OCI-LY7 (cell line): ENCODE results near the gene CENPP. TPM values are rescaled to one million over a fixed set of nuclear protein-coding genes. Genes with fewer than 3 reads are reported as not detected.

Experiments used
- BruUV-seq: library from RNA; stranded (reverse); fragments of 400-500 nt; replicated peaks from 2 replicates; lab custom pipeline; 2021; lab: Mats Ljungman, UMichigan
- CTCF ChIA-PET: fragments of 300-600 bp; sonication (Branson Sonifier 250); formaldehyde crosslinking; loops from one replicate; lab custom pipeline; 2022; ENCODE audit warnings: antibody characterized with exemption; ENCODE audit not compliant: unreplicated experiment; lab: Charles Lee
- POLR2A ChIA-PET: fragments of 300-600 bp; sonication (Branson Sonifier 250); formaldehyde crosslinking; loops from one replicate; lab custom pipeline; 2022; ENCODE audit warnings: antibody characterized with exemption; lab: Charles Lee
- DNase-seq: peaks from one replicate; pipeline ENCODE4 v3.0.0-alpha.2; 2015; ENCODE audit warnings: low spot score
- H2AFZ ChIP-seq: fragments of 200-600 bp; sonication (generic), shearing (Covaris generic); 2 replicates; pipeline ENCODE4 v1.6.1; 2014; ENCODE audit warnings: mild to moderate bottlenecking, antibody characterized with exemption, low read length, moderate library complexity
- H3K27ac ChIP-seq: fragments of 200-600 bp; sonication (generic); 2 replicates; pipeline ENCODE4 v1.5.1; 2014; ENCODE audit warnings: mixed run types, low read depth, mild to moderate bottlenecking, moderate library complexity, low read length, inconsistent platforms; ENCODE audit not compliant: poor library complexity, severe bottlenecking
- H3K36me3 ChIP-seq: fragments of 200-600 bp; sonication (generic); 2 replicates; pipeline ENCODE4 v1.6.1; 2014; ENCODE audit warnings: mild to moderate bottlenecking, antibody characterized with exemption, low read length, moderate library complexity, mixed read lengths; ENCODE audit not compliant: insufficient read depth
- H3K4me1 ChIP-seq: fragments of 200-600 bp; sonication (generic); 2 replicates; pipeline ENCODE4 v1.5.1; 2014; ENCODE audit warnings: mild to moderate bottlenecking, low read length; ENCODE audit not compliant: insufficient read depth, poor library complexity, severe bottlenecking
- H3K4me2 ChIP-seq: fragments of 200-600 bp; sonication (generic); 2 replicates; pipeline ENCODE4 v1.6.1; 2014; ENCODE audit warnings: mild to moderate bottlenecking, low read length
- H3K4me3 ChIP-seq: fragments of 200-600 bp; sonication (generic); 2 replicates; pipeline ENCODE4 v1.5.1; 2014; ENCODE audit warnings: mild to moderate bottlenecking, low read depth, low read length; ENCODE audit not compliant: poor library complexity, severe bottlenecking
- H3K79me2 ChIP-seq: fragments of 200-600 bp; sonication (generic); 2 replicates; pipeline ENCODE4 v1.6.1; 2016; ENCODE audit warnings: low read depth, mild to moderate bottlenecking, low read length, moderate library complexity, mixed read lengths; ENCODE audit not compliant: insufficient read depth
- H3K9me2 ChIP-seq: fragments of 200-600 bp; sonication (generic); 2 replicates; pipeline ENCODE4 v1.6.1; 2016; ENCODE audit warnings: mild to moderate bottlenecking, low read length, mixed read lengths; ENCODE audit not compliant: insufficient read depth
- H3K9me3 ChIP-seq: fragments of 200-600 bp; sonication (generic); 2 replicates; pipeline ENCODE4 v1.6.1; 2014; ENCODE audit warnings: mild to moderate bottlenecking, mixed run types, low read length, mixed read lengths
- H4K20me1 ChIP-seq: fragments of 200-600 bp; sonication (generic); 2 replicates; pipeline ENCODE4 v1.6.1; 2014; ENCODE audit warnings: mild to moderate bottlenecking, antibody characterized with exemption, low read length, moderate library complexity, mixed read lengths; ENCODE audit not compliant: insufficient read depth
- EZH2phosphoT487 ChIP-seq: fragments of 200-600 bp; sonication (generic); IDR thresholded peaks from 2 replicates; pipeline ENCODE4 v1.6.1; 2018; ENCODE audit warnings: low read depth, borderline replicate concordance, mild to moderate bottlenecking, mixed run types, antibody characterized with exemption, low read length, moderate library complexity, mixed read lengths
- intact Hi-C: fragments of 100-400 bp; cut with micrococcal nuclease; formaldehyde crosslinking; loops from one replicate; pipeline ENCODE4 v1.10.0; 2022; ENCODE audit not compliant: unreplicated experiment
- total RNA-seq, 2 experiments: library from RNA; depleted of rRNA in 1 of 2; stranded (reverse); fragments of >200 nt in 1 of 2; shearing (Covaris generic) in 1 of 2; gene quantifications; 2 replicates each; pipeline ENCODE4 v1.2.3, GENCODE V29; 2014 to 2022
- TF ChIP-seq, protein P1 (sequence below): fragments of 200-600 bp; sonication (generic); conservative IDR thresholded peaks from 2 replicates; pipeline ENCODE4 v1.5.1; 2014; ENCODE audit warnings: mild to moderate bottlenecking, antibody characterized with exemption, low read length, moderate library complexity, mixed read lengths

Gene CENPP
- total RNA-seq, 2 experiments from 2014 or later = 25.4 to 30.9 TPM

- no peak for DNase-seq
- peaks cover 76% of the 10 kb centered on the region for H3K4me1 ChIP-seq
- POLR2A ChIA-PET = interaction anchor here (0.5 to 2.4 kb wide), 3 partner anchors 14 to 248 kb away, joined by 3 to 6 read pairs (median 4); partner anchors contain the start of gene CENPP
Observed at GRCh38 chr9:92295240-92295790, 30.4 kb upstream of the CENPP start.

GRCh38 chr9:92295827-92296258 is 29.9 kb upstream of the CENPP start:
- Histone ChIP-seq H3K4me1 (peaks cover 74% of the 10 kb centered on the region), H3K4me3 (no peak overlapping the region), H3K27ac (peak overlapping the region; percentile 92), H3K4me2 (peak overlapping the region; percentile 92), H3K79me2 (peaks cover 73% of the 10 kb centered on the region), H4K20me1 (peaks cover 19% of the 10 kb centered on the region; the same call in 1 of the 2 replicates), H2AFZ (no peak overlapping the region), H3K9me2 (no peaks in the 10 kb centered on the region), H3K9me3 (no peaks in the 10 kb centered on the region), H3K36me3 (peaks cover 68% of the 10 kb centered on the region)
- intact Hi-C loops = no loop called here
- BruUV-seq = no TSS peak
- TF ChIP-seq, protein P1, sequence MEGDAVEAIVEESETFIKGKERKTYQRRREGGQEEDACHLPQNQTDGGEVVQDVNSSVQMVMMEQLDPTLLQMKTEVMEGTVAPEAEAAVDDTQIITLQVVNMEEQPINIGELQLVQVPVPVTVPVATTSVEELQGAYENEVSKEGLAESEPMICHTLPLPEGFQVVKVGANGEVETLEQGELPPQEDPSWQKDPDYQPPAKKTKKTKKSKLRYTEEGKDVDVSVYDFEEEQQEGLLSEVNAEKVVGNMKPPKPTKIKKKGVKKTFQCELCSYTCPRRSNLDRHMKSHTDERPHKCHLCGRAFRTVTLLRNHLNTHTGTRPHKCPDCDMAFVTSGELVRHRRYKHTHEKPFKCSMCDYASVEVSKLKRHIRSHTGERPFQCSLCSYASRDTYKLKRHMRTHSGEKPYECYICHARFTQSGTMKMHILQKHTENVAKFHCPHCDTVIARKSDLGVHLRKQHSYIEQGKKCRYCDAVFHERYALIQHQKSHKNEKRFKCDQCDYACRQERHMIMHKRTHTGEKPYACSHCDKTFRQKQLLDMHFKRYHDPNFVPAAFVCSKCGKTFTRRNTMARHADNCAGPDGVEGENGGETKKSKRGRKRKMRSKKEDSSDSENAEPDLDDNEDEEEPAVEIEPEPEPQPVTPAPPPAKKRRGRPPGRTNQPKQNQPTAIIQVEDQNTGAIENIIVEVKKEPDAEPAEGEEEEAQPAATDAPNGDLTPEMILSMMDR = no peak
- no peak for TF ChIP-seq EZH2phosphoT487
- peak; percentile 74 for DNase-seq
- POLR2A ChIA-PET = interaction anchor here (1.5 to 2.4 kb wide), 2 partner anchors 14 to 31 kb away, joined by 4 to 6 read pairs; partner anchors contain the start of gene CENPP
- CTCF ChIA-PET = no interaction called here

More at GRCh38 chr9:92295240-92295790, 30.4 kb upstream of the CENPP start:
- BruUV-seq = no TSS peak
- Histone ChIP-seq H3K4me3 (peak overlapping the region; percentile 91), H3K36me3 (peaks cover 68% of the 10 kb centered on the region), H3K9me3 (no peaks in the 10 kb centered on the region), H3K4me2 (peak overlapping the region; percentile 92), H2AFZ (no peak overlapping the region), H4K20me1 (peaks cover 24% of the 10 kb centered on the region; the same call in 1 of the 2 replicates), H3K79me2 (peaks cover 78% of the 10 kb centered on the region), H3K27ac (peak overlapping the region; percentile 92), H3K9me2 (no peaks in the 10 kb centered on the region)
- CTCF ChIA-PET = no interaction called here
- no peak for TF ChIP-seq EZH2phosphoT487
- intact Hi-C loops = no loop called here

DNA sequence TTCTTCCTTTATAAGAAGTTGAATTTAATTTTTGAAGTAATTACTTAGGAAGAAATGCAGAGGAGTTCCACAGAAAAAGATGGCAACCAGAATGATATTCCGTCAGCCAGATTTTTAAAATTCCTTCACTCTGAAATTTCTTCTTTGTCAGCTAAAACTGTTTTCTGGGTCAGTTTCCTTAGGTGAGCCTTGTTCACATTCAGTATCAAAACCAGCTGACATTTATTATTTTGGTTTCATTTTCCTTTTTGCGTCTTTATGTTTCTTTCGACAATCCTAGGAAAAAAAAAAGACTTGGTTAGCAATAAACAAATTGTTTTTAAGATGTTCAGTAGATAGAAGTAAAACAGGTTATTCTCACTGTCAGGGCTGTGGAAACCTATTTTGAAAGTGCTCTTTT is 28.1 kb upstream of the CENPP start:
- Histone ChIP-seq H3K4me3 (no peak overlapping the region), H3K79me2 (peaks cover 55% of the 10 kb centered on the region), H3K9me3 (no peaks in the 10 kb centered on the region), H3K9me2 (no peaks in the 10 kb centered on the region), H3K4me1 (peaks cover 59% of the 10 kb centered on the region), H3K36me3 (peaks cover 68% of the 10 kb centered on the region), H2AFZ (no peak overlapping the region), H3K4me2 (no peak overlapping the region), H3K27ac (no peak overlapping the region), H4K20me1 (peaks cover 3% of the 10 kb centered on the region; the same call in 1 of the 2 replicates)
- BruUV-seq = no TSS peak
- POLR2A ChIA-PET = interaction anchor here (0.7 kb wide), 1 partner anchor 46 kb away, joined by 3 read pairs; no protein-coding TSS in a partner anchor
- CTCF ChIA-PET = no interaction called here
- TF ChIP-seq EZH2phosphoT487 = no peak
- TF ChIP-seq, protein P1 = no peak
- DNase-seq = no peak
- intact Hi-C loops = no loop called here
